Measurements from ENCODE around the gene MFSD6.

DNA sequence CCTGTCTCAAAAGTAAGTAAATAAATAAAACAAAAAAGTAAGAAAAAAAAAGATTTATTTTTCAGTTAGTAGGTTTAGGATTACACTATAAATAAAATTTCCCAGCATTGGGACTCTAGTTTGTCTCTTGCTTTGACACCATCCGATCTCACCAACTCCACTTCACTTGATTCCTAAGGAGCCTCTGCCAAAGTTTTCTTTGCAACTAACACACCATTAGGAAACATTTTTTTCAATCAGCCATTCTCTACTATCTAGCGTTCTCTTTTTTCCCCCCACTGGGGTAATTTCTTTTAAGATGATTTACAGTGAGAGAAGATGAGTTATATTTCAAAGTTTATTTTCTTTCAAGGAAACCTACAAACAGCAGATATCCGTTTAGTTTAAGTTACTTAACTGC lies 136.9 kb downstream of the MFSD6 start:
- TF ChIP-seq YY1 (IDR thresholded peaks at IDR 0.05; ENCODE audit: low read depth), result no peak
- no peak for TF ChIP-seq NFIC (IDR thresholded peaks at IDR 0.05)

All from Ishikawa (cell line).